ENCODE results near the gene LRSAM1.

LRSAM1 gene

GRCh38 chr9:127537792-127538191 is 86.5 kb downstream of the LRSAM1 start:
- no peak for DNase-seq

- no peak for DNase-seq
These were observed 87.5 kb downstream of the LRSAM1 start for GRCh38 chr9:127538849-127539258.

GRCh38 chr9:127539259-127539981 is 88.1 kb downstream of the LRSAM1 start:
- DNase-seq: no peak

- DNase-seq: no peak
These were observed 88.8 kb downstream of the LRSAM1 start for GRCh38 chr9:127539982-127540663.

GRCh38 chr9:127540664-127541041 is 89.3 kb downstream of the LRSAM1 start:
- no peak for DNase-seq

GRCh38 chr9:127541176-127541575 is 89.9 kb downstream of the LRSAM1 start:
- no peak for DNase-seq

GRCh38 chr9:127541865-127542264 is 90.6 kb downstream of the LRSAM1 start:
- DNase-seq: no peak

GRCh38 chr9:127543221-127543620 is 91.9 kb downstream of the LRSAM1 start:
- DNase-seq: no peak

- DNase-seq: no peak
These were observed 92.7 kb downstream of the LRSAM1 start for GRCh38 chr9:127543973-127544533.

- DNase-seq: no peak
These were observed 94.2 kb downstream of the LRSAM1 start for GRCh38 chr9:127545196-127546124.

- DNase-seq: no peak
These were observed 95.0 kb downstream of the LRSAM1 start for GRCh38 chr9:127546125-127546832.

- DNase-seq: no peak
These were observed 97.1 kb downstream of the LRSAM1 start for GRCh38 chr9:127548352-127548881.

- no peak for DNase-seq
These were observed 97.9 kb downstream of the LRSAM1 start for GRCh38 chr9:127549218-127549617.

GRCh38 chr9:127549751-127550150 is 98.4 kb downstream of the LRSAM1 start:
- no peak for DNase-seq

- DNase-seq: no peak
These were observed 99.0 kb downstream of the LRSAM1 start for GRCh38 chr9:127550282-127550681.

GRCh38 chr9:127550751-127551150 is 99.4 kb downstream of the LRSAM1 start:
- no peak for DNase-seq

All from NCI-H1436 treated with DMSO at 0.1 percent for 48 hours (cell line).